ENCODE results near the gene ZG16.
"Not testable (repeated sequence)": the region's sequence is repeated elsewhere in the genome, so short reads cannot be mapped to it uniquely, and the experiment has no call there.

Gene ZG16

DNA sequence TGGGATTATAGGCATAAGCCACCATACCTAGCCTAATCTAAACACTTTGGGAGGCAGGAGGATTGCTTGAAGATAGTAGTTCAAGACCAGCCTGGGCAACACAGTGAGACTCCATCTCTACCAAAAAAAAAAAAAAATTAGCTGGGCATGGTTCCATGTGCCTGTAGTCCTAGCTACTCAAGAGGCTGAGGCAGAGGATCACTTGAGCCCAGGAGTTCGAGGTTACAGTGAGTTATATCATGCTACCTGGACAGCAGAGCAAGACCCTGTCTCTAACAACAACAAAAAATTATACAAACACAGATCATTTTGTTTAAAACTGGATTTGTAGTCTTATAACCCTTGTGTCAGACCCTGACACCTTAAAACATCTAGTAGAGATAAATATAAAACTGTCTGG, 24.5 kb upstream of the ZG16 start:
- DNase-seq, result no peak

DNA sequence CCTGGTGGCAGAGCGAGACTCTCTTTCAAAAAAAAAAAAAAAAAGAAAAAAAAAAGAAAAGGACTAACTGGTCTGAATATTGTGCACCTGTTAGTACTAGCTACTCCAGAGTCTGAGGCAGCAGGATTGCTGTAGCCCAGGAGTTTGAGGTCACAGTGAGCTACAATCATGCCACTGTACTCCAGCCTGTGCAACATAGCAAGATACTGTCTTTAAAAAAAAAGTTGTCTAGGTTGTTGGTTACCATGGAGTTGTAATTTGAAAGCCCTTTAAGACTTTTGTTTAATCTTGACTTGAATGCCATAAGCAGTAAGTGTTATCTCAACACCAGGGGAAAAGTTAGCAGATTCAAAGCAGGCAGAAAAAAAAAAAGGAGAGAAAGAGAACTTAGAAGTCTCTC, 21.4 kb upstream of the ZG16 start:
- DNase-seq, result no peak

DNA sequence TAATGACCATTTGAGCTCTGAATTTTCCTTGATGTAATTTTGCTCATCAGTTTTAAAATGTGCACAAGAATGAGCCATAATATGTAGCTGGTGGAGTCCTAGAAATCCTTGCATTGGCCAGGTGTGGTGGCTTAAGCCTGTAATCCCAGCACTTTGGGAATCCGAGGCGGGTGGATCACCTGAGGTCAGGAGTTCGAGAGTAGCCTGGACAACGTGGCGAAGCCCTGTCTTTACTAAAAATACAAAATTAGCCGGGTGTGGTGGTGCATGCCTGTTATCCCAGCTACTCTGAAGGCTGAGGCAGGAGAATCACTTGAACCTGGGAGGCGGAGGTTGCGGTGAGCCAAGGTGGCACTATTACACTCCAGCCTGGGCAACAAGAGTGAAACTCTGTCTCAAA, 21.0 kb upstream of the ZG16 start:
- not testable (repeated sequence) for DNase-seq

DNA sequence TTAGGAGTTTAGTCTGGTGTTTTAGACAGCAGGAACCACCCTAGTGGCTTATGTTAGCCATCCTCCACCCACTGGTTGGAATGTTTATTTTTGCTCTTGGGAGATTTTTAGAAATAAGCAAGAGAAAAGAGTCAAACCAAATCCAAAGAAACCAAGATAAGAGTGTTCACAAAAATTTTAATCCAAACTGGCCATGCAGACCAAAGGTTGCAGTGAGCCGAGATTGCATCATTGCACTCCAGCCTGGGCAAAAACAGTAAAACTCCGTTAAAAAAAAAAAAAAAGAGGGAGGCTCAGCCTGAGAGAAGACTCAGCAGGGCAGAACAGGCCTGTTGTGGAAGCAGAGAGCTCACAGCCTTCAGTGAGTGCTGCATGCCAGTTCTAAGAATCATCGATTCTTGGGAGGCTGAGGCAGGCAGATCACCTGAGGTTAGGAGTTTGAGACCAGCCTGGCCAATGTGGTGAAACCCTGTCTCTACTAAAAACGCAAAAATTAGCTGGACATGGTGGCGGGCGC, 20.0 kb upstream of the ZG16 start:
- DNase-seq, result no peak

DNA sequence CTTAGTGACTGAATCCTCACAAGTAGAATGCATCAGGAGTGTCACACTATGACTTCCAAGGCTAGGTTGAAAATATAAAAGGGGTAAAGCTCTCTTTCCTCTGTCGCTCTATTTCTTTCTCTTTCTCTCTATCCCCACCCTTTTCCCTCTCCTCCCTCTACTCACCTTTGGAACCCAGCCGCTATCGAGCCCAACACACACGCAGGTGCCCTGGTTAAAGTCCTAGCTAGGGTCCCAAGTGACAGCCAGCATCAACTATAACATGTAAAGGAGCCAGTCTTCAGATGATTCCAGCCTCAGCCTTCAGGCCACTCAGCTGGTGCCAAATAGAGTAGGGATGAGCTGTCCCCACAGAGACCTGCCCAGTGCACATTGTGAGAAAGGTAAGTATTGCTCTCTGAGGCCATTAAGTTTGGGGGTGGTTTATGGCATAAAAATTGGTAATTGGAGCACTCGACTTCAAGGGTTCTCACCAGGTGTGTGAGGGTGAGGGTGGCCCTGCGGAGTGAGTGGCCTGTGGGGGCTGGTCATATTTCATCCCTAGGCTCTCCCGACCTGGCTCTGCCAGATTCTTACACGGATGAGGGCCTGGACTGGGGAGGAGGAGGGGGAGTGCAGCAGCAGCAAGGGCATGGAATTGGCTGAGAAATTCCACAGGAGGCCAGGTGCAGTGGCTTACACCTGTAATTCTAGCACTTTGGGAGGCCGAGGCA, 17.3 kb upstream of the ZG16 start:
- no peak for DNase-seq

DNA sequence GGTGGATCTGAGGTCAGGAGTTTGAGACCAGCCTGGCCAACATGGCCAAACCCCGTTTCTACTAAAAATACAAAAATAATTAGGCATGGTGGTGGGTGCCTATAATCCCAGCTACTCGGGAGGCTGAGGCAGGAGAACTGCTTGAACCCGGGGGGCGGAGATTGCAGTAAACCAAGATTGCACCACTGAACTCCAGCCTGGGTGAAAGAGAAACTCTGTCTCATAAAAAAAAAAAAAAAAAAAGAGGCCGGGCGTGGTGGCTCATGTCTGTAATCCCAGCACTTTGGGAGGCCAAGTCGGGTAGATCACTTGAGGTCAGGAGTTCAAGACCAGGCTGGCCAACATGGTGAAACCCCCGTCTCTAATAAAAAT, 16.8 kb upstream of the ZG16 start:
- not testable (repeated sequence) for DNase-seq

DNA sequence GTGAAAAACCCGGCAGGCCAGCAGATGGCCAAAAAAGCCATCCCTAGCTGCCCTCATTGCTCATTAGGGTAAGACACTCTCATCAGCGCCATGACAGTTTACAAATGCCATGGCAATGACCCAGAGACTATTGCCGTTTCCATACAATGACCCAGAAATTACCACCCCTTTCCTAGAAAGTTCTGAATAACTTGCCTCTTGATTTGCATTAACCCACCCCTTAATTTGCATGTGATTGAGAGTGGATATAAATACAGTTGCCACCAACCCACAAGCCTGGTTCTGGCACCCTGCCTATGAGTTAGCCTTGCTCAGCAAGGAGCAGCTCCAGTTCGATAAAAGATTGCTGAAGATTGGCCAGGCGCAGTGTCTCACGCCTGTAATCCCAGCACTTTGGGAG, 16.2 kb upstream of the ZG16 start:
- no peak for DNase-seq

DNA sequence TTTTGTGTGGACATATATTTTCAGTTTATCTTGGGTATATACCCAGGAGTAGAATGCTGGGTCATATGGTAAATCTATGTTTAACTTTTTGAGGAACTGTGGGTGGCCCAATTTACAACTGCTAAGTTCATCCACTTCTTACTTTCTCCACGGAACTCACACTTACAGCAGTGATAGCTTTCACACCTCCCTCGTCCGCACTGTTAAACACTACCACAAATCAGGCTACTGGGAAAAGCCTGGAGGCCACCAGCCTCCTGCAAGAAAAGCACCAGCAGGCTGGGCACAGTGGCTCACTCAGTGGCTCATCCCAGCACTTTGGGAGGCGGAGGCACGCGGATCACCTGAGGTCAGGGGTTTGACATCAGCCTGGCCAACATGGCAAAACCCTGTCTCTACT, 14.7 kb upstream of the ZG16 start:
- no peak for DNase-seq

DNA sequence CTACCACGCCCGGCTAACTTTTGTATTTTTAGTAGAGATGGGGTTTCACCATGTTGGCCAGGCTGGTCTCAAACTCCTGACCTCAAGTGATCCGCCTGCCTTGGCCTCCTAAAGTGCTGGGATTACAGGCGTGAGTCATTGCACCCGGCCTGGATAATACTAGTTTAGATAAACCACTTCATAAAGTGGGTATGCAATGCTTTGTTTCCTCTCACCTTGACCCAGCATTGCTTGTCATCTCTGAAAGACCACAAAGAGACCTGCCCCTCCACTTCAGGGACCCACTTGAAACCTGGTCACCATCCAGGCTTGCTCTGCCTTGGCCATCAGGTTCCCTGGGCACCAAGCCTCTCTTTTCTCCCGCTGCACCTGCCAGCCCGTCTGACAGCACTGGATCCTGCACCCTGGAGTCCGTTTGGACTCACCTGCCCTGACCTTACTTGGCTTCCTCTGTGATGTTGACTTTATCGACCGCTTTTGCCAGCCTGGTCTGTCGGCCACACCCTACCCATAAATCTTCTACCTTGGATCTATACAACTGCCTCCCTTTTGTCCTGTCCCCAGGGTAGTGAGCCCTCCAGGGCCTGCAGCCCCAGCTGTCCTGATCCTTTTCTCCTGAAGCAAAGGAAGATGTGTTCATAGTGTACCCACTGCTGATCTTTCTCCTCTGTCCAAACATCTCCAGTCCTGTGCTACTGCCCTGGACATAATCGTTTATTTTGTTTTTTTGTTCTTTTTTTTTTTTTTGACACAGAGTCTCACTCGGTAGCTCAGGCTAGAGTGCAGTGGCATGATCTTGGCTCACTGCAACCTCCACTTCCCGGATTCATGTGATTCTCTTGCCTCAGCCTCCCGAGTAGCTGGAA, 12.7 kb upstream of the ZG16 start:
- no peak for DNase-seq

DNA sequence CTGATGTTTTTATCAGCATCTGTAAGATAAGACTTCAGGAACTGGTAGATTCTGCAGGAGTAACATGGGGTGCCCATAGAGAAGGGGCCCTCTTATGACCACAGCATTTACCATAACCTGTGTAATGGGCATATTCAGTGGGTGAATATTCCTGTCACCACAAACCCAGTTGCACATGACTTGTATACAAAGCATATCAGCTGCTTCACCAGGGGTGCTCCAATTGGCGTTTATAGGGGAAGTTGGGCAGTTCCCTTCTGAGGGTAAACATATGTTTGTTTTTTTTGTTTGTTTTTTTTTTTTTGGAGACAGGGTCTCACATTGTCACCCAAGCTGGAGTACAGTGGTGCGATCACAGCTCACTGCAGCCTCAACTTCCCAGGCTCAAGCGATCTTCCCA, 11.5 kb upstream of the ZG16 start:
- no peak for DNase-seq

DNA sequence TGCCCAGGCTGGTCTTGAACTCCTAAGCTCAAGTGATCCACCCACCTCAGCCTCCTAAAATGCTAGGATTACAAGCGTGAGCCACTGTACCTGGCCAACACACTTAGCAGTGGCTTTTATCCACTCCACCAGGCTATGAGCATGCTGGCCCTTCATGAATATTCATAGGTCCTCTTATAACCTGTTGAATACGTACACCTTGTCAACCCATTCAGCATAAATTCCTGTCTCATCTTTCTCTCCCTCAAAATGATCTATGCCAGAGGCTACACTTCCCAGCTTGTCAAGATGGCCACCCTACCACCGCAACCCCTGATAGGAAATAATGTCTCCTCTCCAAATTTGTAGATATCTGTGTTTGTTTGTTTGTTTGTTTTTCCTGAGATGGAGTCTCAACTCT, 11.0 kb upstream of the ZG16 start:
- DNase-seq, result no peak

DNA sequence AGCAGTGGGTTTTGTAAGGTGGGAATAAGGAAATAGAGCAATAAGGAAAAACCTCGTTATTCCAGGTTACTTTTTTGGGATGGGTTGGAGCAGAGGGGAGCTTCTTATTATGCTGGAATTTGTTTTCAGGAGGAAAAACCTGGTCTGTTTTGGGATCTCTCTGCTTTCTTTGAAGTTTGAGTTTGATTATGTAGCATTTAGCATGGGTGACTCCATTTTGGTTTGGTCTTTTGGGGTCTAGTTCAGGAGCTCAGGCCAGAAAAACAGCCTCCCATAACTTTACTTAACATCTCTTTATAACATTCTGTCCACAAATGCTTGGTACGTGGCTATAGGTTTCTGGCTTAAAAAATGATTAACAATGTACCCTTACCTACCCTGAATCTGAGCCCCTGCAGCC, 8.5 kb upstream of the ZG16 start:
- DNase-seq, result no peak

DNA sequence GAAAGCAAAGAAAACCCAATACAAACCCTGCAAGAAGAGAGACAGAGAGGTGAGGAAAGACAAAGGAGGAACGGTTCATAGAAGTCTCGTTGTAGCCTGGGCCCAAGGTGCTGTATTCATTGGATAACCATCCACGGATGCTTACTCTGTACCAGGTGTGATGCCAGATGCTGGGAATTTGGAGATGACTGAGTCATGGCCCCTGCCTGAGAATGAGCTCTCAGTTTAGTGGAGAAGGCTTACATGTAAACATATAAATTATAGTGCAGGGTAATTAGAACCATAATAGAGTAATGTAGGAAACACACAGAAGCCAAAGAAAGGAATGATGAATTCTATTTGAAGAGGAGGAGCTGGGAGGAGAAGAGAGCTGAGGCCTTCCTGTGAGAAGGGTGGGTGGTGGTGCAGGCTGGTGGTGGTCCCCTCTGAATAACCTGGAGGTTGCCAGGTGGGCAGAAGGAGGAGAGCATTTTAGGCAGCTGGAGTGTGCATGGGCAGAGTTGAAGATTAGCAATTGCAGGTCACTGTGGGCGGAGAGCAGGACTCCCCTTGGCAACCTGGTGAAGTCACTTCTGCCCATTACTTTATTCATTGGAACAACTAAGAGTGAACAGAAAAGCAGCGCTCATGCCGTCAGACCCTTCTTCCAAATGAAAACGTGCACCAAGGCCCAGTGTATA, 7.7 kb upstream of the ZG16 start:
- no peak for DNase-seq

DNA sequence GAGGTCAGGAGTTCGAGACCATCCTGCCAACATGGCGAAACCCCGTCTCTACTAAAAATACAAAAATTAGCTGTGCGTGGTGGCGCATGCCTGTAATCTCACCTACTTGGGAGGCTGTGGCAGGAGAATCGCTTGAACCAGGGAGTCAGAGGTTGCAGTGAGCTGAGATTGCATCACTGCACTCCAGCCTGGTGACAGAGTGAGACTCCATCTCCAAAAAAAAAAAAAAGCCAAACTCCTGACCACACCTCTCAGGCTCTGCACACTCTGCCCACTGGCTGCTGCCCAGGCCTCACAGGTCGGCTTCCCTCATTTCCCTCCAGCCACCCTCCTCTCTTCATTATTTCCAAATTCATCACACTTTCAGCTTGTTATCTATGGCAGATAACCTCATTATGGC, 5.7 kb upstream of the ZG16 start:
- DNase-seq, result not testable (repeated sequence)

DNA sequence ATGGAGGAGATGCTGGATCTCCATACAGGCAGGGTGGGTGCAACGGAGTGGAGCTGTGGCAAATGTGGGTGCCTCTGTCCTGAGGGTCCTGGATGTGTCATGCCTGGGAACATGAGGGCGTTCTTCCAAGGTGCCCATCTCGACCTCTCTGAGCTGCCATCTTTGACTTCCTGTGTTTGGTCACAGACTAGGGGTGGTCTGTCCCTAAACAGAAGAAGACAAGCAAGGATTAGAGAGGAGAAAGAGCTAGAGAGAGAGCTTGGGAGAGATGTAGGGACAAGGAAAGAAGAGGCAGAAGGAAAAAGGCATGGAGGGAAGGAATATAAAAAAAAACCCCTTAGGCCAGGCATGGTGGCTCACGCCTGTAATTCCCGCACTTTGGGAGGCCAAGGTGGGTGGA, 3.3 kb upstream of the ZG16 start:
- DNase-seq, result no peak

DNA sequence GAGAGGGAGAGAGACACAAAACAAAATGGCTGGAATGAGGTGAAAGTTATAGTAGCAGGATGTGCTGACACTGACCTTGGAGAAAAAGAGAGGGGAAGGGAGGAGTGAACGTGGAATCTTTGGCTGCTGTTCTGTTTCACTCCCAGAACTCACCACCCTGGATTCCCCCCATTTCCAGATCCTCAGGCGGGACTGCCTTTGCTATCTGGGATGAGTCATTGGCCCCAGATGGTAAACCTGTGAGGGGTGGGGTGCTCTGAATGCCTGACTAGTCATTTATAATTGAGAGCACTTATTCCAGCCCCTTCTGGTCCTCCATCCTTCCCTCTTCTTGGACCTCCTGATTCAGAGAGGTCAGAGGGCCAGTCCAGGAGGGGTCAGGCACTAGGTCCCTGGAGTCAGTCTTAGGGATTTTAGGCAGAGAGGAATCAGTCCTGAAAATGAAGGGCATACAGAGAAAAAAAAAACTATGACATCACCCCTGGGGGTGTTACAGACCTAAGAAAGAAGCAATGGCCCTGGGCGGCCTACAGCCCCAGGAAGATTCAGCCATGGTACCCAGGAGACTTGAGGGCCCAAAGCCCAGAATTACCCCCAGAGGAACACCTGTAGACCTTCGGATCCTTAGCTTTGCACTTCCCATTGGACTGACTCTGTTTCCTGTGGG, 2.2 kb upstream of the ZG16 start:
- DNase-seq, result no peak

DNA sequence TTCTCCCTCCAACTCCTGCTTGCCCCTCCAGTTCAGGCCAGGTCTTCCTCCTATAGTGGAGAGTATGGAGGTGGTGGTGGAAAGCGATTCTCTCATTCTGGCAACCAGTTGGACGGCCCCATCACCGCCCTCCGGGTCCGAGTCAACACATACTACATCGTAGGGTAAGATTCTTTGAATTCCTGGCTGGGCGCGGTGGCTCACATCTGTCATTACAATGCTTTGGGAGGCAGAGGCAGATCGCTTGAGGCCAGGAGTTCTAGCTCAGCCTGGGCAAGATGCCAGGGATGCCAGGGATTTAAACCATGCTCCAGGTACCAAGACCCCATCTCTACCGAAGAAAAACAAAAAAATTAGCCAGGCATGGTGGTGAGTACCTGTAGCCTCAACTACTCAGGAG, 1.4 kb downstream of the ZG16 start:
- no peak for DNase-seq

DNA sequence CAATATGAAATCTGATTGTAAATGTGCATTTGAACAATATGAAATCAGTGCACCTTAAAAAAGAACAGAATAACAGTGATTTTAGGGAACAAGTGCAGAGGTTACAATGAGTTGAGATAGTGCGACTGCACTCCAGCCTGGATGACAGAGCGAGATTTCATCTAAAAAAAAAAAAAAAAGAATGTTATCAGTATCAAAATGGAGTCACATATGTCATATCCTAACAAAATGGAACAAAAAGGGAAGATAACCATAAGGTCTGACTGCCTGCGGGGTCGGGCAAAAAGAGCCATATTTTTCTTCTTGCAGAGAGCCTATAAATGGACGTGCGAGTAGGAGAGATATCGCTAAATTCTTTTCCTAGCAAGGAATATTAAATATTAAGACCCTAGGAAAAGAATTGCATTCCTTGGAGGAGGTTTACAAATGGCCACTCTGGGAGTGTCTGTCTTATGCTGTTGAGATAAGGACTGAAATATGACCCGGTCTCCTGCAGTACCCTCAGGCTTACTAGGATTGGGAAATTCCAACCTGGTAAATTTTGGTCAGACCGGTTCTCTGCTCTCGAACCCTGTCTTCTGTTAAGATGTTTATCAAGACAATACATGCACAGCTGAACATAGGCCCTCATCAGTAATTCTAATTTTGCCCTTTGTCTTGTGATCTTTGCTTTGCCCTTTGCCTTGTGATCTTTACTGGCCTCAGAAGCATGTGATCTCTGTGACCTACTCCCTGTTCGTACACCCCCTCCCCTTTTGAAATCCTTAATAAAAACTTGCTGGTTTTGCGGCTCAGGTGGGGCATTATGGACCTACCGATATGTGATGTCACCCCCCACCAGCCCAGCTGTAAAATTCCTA, 5.3 kb downstream of the ZG16 start:
- DNase-seq, result not testable (repeated sequence)

DNA sequence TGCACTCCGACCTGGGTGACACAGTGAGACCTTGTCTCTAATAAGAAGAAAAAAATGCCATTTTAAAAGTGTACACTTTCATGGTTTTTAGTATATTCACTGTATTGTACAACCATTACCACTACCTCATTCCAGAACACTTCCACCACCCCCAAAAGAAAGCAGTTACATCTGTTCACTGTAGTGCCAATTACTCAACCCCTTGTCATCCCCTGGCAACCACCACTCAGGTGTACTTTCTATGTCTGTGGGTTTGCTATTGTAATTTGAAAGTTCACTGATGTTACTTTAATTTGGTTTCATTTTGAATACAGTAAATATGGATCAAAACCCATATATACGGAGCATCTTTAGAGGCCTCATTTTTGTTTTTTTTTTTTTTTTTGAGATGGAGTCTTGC, 6.1 kb downstream of the ZG16 start:
- DNase-seq, result no peak

DNA sequence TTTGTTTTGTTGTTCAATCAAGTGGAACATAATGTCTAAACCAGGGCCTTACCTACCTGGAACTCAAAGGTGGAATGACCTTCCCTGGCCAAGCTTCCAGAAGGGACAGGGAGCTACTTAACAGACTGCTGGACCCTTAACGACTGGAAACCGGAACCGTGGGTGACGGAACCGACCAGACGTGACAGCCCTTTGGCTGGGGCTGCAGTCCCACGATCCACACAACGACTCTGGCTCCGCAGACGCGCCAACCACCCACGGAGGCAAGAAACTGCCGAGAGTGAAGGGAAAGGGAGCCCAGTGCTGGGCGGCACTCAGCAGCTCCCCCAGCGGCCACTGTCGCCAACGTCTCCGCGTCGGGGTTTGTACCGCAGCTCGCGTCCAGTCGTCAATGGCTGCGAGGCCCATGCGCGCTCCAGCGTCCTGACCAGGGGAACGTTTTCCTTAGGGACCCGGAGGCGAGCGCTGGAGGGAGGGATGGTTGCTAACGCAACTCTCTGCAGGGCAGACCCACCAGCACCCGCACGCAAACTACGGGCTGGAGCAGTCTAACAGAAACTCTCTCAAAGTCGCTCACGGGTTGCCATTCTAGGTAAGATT, 6.9 kb downstream of the ZG16 start:
- DNase-seq, result peak; percentile 79

DNA sequence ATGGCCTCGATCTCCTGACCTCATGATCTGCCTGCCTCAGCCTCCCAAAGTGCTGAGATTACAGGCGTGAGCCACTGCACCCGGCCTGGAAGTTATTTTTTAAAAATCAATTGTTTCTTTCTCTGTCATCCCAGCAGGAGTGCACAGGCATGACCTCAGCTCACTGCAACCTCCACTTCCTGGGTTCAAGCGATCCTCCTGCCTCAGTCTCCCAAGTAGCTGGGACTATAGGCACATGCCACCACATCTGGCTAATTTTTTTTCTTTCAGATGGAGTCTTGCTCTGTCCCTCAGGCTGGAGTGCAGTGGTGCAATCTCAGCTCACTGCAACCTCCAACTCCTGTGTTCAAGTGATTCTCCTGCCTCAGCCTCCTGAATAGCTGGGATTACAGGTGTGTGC, 9.1 kb downstream of the ZG16 start:
- DNase-seq, result not testable (repeated sequence)

DNA sequence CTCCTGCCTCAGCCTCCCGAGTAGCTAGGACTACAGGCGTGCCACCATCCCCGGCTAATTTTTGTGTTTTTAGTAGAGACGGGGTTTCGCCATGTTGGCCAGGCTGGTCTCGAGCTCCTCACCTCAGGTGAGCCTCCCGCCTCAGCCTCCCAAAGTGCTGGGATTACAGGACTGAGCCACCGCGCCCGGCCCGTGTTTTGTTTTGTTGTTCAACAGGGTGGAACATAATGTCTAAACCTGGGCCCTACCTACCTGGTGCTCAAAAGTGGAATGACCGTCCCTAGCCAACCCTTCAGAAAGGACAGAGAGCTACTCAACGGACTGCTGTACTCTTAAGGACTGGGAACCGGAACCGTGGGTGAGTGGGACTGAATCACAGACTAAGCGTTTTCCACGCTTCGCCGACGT, 11.7 kb downstream of the ZG16 start:
- DNase-seq, result no peak

Data from activated CD8-positive, alpha-beta memory T cell treated with anti-CD3 and anti-CD28 coated beads, Interleukin-2, amount 50 U/mL, for 4 hours (primary cell).